Sciatic nerve (tissue), 2 donors: Measurements from ENCODE around the gene HECTD4. TPM values are rescaled to one million over a fixed set of nuclear protein-coding genes. Genes with fewer than 3 reads are reported as not detected.
A peak's percentile ranks its signal among the peaks of the same experiment; 100 is the strongest.
"Not testable (repeated sequence)": the region's sequence is repeated elsewhere in the genome, so short reads cannot be mapped to it uniquely, and the experiment has no call there.

Experiments
- ATAC-seq: fragments of 200-7000 bp; cut with Tn5 transposase; one replicate; pipeline ENCODE4 v1.9.1; 2020; ENCODE audit warnings: mild to moderate bottlenecking, moderate library complexity
- DNase-seq: peaks from one replicate; pipeline ENCODE4 v3.0.0-alpha.2; 2020; ENCODE audit warnings: low spot score
- intact Hi-C: fragments of 100-400 bp; cut with DNase I; formaldehyde crosslinking; loops from one replicate; pipeline ENCODE4 v1.14.2; 2022
- total RNA-seq: library from RNA; stranded (reverse); fragmentation: NEBNext Ultra II Directional; extraction: Animal tissue kit (Norgen Biotek cat#: 25700); gene quantifications from one replicate; pipeline ENCODE4 v1.2.1, GENCODE V29; 2021
- donor health status: DM: no; HTN: no; CAD: no.
- donor health status: DM: no; HTN: no; CAD: no.

The HECTD4 gene
- total RNA-seq, 1 donor from 2014 or later, result 81.3 TPM

DNA sequence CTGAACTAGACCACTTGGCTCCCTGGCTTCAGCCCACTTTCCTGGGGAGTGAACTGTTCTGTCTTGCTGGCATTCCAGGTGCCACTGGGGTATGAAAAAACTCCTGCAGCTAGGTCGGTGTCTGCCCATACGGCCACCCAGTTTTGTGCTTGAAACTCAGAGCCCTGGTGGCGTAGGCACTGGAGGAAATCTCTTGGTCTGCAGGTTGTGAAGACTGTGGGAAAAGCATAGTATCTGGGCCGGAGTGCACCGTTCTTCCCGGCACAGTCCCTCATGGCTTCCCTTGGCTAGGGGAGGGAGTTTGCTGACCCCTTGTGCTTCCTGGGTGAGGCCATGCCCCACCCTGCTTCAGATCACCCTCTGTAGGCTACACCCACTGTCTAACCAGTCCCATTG is 223.1 kb downstream of the HECTD4 start:
- intact Hi-C loops, result no loop called here
- ATAC-seq (no peak), DNase-seq (no peak)

DNA sequence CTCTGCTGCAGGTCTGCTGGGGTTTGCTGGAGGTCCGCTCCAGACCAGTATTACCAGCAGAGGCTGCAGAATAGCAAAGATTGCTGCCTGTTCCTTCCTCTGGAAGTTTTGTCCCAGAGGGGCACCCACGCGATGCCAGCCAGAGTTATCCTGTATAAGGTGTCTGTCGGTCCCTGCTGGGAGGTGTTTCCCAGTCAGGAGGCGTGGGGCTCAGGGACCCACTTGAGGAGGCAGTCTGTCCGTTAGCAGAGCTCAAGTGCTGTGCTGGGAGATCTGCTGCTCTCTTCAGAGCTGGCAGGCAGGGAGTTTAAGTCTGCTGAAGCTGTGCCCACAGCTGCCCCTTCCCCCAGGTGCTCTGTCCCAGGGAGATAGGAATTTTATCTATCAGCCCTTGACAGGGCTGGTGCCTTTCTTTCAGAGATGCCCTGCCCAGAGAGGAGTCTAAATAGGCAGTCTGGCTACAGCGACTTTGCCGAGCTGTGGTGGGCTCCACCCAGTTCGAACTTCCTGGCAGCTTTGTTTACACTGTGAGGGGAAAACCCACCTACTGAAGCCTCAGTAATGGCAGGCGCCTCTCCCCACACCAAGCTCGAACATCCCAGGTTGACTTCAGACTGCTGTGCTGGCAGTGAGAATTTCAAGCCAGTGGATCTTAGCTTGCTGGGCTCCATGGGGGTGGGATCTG is 223.6 kb downstream of the HECTD4 start:
- DNase-seq, intact Hi-C loops, ATAC-seq: not testable (repeated sequence)

DNA sequence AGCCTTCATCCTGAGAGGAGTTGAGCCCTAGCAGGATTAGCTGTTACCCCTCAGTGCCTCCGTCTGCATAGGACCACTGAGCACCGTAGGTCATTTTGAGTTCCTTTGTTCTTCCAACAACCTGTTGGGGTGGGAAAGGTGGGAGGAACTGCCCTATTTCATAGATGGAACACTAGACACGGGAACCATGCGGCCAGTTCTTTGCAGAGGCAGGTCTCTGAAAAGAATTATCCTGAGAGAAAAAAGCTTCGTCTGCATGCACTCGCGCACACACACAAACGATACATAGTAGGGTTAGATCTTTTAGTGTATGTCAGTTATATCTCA is 228.4 kb downstream of the HECTD4 start:
- ATAC-seq, result no peak
- no peak for DNase-seq
- intact Hi-C loops, result no loop called here

DNA sequence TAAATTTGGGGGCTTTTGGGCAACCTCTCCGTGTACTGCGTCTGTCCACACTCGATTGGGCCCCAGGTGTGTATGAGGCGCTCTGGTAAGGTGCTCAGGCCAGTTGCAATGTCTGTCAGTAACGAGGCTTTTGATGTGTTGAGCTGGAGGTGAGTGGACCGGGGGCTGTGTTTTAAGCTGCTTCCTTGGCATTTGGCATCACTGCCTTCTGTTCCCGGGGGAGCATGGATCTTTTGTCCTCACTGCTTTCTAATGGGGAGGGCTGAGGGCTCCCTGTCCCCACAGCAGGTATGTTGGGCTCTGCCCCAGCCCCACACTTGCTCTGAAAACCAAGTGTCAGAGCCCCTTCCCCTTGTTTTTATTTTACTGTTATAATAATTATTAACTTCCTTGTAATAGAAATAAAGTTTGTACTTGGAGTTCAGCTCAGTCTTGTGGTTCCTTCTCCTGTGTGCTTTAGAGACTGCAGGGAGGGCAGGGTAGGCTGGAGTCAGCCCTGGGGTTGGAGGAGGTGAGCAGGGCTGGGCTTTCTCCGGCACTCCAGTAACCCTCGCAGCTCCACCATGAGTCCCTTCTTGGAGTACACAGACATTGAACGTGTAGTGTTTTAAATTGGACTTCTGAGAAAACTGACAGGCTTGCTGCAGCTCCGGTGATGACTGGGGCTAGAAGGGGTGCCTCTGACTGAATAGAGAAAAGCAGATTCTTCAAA is 228.9 kb downstream of the HECTD4 start:
- intact Hi-C loops, result no loop called here
- ATAC-seq, result no peak
- no peak for DNase-seq

DNA sequence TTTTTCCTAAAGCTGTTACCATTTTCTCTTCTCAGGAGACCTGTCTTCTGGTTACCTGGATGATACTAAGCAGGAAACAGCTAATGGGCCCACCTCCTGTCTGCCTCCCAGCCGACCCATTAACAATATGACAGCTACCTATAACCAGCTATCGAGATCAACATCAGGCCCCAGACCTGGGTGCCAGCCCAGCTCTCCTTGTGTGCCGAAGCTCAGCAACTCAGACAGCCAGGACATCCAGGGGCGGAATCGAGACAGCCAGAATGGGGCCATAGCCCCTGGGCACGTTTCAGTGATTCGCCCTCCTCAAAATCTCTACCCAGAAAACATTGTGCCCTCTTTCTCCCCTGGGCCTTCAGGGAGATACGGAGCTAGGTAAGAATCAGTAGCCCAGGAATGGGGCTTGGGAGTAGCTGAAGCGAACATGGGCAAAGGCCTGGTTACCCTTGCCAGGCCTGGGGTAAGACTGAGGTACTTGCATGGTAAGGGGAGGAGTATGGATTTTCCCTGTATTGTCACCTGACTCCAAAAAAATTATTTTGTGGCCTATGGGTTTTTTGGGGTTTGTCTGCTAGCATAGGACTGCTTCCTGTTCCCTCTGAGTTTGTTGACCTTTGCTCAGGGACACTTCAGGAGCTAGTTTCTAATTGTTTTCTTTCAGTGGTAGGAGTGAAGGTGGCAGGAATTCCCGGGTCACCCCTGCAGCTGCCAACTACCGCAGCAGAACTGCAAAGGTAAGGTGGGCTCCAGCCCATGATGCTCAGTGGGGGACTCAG is 230.3 kb downstream of the HECTD4 start:
- DNase-seq (no peak), ATAC-seq (no peak)
- intact Hi-C loops, result no loop called here

DNA sequence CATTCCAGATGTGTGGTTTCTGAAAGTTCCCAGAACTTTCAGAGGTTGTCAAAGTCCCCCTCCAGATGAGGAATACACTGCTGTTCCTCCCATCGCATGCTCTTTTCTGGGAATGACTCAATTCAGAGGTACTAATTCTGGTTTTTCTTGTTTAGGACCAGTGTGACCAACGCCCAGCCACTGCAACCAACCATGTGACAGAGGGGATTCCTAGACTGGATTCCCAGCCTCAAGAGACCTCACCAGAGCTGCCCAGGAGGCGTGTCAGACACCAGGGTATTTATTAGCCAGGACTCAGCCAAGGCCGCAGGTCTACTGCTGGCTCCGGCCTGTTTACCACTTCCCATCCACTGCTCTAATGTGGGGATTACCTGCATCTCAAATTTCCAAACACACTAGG is 232.6 kb downstream of the HECTD4 start:
- ATAC-seq (no peak), DNase-seq (no peak)
- intact Hi-C loops, result no loop called here

DNA sequence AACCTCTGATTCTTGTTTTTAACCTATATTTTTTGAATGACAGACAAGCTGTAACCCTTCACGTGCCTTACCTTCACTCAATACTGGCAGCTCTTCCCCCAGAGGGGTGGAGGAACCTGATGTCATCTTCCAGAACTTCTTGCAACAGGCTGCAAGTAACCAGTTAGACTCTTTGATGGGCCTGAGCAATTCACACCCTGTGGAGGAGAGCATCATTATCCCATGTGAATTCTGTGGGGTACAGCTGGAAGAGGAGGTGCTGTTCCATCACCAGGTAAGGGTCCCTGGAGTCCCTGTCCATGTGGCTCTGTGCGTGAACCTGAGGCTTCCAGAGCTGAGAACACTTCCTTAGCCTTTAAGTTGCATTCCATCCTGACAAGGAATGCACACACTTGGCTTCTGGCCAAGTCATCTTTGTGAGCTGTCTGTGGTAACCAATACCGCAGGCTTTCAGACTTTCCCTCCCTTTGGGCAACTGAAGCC is 234.2 kb downstream of the HECTD4 start:
- no peak for ATAC-seq
- intact Hi-C loops, result no loop called here
- DNase-seq, result no peak

DNA sequence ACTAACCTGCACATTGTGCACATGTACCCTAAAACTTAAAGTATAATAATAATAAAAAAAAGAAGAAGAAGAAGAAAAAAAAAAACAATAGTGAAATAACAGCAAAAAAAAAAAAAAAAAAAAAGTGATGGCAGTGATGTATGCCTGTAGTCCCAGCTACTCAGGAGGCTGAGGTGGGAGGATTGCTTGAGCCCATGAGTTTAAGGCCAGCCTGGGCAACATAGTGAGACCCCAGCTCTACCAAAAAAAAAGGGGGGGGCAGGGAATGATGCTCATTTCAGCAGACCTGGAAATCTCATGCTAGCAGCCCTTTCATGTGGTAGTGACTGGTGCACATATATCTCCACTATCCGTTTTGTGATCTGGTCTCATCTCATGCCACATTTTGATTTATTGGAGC is 236.1 kb downstream of the HECTD4 start:
- ATAC-seq (no peak), DNase-seq (no peak)
- intact Hi-C loops, result no loop called here

DNA sequence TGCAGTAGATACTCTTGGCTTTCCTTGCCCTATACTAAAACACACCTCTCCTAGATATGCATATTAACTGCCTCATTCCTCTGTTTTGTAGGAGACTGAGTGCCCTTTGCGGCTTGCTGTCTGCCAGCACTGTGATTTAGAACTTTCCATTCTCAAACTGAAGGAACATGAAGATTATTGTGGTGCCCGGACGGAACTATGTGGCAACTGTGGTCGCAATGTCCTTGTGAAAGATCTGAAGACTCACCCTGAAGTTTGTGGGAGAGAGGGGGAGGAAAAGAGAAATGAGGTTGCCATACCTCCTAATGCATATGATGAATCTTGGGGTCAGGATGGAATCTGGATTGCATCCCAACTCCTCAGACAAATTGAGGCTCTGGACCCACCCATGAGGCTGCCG is 241.5 kb downstream of the HECTD4 start:
- intact Hi-C loops, result no loop called here
- ATAC-seq (no peak), DNase-seq (no peak)

DNA sequence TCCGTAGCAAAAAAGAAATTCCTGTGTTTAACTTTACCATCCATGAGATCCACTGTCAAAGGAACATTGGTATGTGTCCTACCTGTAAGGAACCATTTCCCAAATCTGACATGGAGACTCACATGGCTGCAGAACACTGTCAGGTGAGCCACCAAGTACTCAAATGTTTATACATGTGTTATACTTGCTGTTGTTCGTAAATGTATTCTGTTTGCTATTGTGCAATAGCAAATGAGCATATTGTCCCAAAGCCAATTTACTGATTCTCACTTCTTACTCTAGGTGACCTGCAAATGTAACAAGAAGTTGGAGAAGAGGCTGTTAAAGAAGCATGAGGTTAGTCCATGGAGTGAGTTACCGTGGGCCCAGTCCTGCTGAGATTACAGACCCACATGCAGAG is 247.5 kb downstream of the HECTD4 start:
- ATAC-seq (no peak), DNase-seq (no peak)
- intact Hi-C loops, result no loop called here

DNA sequence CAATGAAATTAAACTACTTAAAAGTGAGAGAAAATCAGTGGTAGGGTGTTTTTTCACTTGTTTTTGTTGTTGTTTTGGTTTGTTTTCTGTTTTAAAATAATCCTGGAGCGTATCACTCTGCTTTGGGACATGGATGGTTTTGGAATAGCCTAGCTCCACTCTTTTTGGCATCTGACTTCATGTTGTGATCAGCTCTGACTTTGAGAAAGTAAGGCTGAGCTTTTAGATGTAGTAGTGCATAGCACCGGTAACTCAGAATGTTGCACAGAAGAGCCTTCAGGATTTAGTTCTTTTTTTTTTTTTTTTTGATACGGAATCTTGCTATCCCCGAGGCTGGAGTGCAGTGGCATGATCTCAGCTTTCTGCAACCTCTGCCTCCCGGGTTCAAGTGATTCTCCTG is 248.8 kb downstream of the HECTD4 start:
- intact Hi-C loops, result no loop called here
- DNase-seq, result no peak
- no peak for ATAC-seq

DNA sequence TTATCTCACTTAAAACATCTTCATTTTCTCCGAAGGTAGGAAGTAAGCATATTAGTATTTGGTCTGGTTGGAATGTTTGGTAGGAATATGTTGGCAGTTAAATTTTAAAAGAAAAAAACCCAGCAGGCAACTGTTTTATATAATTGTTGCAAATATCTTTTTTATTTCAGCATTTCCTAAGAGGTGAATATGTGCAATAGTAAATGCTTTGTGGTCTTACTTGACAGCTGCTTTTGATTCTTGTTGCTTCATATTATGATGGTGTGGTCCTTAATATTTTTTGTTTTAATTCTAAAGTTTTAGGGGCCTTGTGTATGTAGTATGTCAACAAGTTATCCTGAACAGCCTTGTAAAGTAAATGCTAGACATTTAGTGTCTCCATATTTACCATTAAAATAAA is 250.5 kb downstream of the HECTD4 start:
- intact Hi-C loops, result no loop called here
- no peak for DNase-seq
- no peak for ATAC-seq

DNA sequence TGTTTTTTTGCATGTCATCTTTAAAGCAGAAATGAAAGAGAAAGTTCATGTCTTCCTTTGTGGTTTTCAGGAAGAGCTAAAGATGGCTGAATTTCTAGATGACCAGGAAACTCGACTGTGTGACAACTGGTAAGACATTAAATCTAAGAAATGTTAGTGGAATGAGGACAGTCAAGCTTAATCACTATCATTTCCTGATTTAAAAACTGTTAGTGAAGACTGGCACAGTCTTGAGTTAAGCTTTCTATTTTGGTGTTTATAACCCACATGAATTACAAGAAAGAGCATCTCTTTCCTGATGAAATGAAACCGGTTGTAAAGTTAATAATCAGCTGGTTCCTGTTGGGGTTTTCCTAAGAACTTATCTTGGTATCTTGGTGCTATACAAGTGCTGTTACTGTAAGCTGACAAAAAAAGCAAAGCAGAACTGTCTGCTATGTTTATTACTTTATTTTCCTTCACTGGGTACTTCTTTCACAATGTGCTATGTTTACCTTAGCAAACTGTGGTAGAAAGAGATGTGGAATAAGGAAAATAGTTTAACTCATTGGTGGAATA is 251.7 kb downstream of the HECTD4 start:
- ATAC-seq (peak; percentile 27), DNase-seq (no peak)
- intact Hi-C loops, result no loop called here

DNA sequence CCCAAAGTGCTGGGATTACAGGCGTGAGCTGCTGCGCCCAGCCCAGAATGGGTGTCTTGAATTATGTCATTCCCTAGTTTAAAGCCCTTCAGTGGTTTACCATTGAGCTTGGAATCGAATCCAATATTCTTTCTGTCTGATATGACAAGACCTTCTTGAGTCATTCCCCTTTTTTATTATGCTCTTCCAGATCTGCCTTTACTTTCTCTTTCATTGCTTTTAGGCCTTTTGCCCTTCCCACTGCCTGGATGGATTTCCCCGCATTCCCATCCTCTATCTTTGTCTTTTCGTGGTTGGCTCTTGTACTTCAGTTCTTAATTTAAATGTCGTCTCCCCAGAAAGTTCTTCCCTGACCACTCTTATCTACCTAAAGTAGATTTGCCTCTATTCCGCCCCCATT is 255.3 kb downstream of the HECTD4 start:
- intact Hi-C loops, result loop anchor here (10.0 kb wide), 1 partner anchor 58 kb away; no protein-coding TSS in a partner anchor
- no peak for ATAC-seq

DNA sequence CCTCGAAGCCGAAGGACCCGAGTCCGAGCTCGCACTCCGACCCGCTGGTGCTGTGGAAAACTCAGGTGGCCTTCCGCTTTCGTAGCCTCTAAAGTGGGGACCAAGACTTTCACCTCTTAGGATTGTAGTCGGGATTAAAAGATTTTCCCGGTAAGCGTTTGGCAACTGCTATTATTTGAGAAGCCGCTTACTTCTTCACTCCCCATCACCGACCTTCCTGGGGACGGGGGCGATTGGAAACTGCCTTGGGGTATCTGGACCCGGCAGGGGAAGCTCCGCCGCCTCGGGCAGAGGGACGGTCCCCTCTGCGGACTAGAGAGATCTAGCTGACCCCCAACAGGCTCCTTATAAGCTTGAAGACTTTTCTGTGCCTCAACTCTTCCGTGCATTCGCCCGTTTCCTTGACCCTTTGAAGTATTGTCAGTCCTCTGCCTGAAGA is 256.2 kb downstream of the HECTD4 start:
- DNase-seq (no peak), ATAC-seq (no peak)
- intact Hi-C loops, result loop anchor here (10.0 kb wide), 1 partner anchor 59 kb away; no protein-coding TSS in a partner anchor

More for the DNA sequence above, 255.3 kb downstream of the HECTD4 start:
- no peak for DNase-seq

DNA sequence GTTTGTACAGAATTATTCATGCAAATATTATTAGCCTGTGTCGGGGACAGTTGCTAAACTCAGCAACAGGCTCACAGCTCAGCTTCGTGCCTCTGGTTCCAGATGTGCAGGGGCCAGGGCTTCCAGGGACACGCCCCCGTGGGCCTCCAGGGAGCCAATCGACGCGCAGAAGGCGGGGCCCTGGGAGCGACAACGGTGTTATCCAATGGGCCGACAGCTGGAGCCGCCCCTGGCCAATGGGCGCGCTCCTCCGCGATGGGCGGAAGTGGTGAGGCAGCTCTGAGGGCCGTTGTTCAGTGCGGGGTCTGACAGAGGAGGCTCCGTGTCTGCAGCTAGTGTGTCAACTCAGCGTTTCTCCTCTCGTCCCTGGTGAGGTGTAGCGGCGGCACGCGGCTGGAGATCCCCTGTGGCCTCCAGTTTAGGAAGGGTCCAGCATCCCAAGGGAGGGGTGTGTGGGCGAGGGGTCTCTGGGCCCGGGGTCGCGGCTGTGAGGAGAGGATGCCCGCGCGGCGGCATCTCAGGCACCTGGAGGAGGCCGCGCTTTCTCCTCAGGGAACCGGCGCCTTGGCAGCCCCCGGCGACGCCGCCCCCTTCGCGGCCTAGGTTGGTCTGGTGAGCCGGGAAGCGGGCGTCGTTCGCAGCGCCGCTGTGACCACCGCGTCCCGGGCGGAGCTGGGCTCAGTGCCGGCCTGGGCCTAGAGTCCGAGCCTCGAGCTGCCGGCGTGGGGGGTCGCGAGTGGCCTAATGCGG is 256.8 kb downstream of the HECTD4 start, which contains the start of gene TRAFD1:
Gene TRAFD1, plus strand, starts transcription at position 311 of the 750 bp plus-strand sequence. CDS start 4,963 bp downstream, outside the sequence.
- peak; percentile 99 for DNase-seq
- intact Hi-C loops, result loop anchor here (10.0 kb wide), 1 partner anchor 59 kb away; no protein-coding TSS in a partner anchor

DNA sequence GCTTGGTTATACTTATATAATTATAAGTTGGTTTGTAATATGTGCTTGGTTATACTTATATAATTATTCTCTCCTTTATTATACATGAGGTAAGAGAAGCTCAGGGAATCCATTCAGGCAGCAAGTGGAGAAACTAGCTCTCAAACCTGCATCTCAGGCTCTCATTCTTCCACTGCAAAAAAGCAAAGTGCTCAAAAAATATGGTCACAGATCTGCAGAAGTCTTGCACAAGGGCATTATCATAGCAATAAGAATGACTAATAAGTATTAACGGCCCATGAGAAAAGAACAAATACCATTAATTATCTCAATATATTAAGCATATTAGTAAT is 257.3 kb downstream of the HECTD4 start:
- intact Hi-C loops, result loop anchor here (10.0 kb wide), 1 partner anchor 60 kb away; no protein-coding TSS in a partner anchor
- DNase-seq (no peak), ATAC-seq (no peak)

More for the DNA sequence above, 256.8 kb downstream of the HECTD4 start, which contains the start of gene TRAFD1:
- ATAC-seq, result peak; percentile 100

DNA sequence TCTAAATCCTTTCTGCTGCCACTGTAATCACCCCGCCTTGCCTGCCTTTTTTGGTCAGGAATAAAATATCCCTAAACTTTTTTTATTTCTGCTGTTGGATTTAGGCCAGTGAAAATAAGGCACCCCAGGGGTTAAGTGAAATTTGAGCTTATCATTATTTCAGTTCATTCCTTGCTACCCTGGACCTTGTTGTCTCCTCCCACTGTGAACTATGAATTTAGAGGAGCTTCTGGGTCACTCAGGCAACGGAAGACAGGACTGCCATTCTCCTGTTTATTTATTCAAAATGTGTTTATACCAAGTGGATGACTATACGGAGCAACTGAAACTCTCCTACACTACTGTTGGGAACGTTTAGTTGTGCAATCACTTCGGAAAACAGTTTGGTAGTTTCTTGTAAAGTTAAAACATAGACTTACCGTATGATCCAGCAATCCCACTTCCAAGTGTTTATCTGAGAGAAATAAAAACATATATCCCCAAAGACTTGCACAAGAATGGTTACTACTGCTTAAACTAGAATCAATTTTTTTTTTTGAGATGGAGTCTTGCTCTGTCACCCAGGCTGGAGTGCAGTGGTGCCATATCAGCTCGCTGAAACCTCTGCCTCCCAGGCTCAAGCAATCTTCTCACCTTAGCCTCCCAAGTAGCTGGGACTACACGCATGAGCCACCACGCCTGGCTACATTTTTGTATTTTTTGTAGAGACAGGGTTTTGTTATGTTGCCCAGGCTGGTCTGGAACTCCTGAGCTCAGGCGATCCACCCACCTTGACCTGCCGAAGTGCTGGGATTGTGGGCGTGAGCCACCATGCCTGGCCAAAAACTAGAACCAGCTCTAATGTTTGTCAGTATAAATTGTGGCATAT is 259.2 kb downstream of the HECTD4 start:
- ATAC-seq (peak; percentile 27), DNase-seq (no peak)
- intact Hi-C loops, result loop anchor here (10.0 kb wide), 1 partner anchor 62 kb away; no protein-coding TSS in a partner anchor
